Measurements from ENCODE around the gene PHTF2.

Gene PHTF2

DNA sequence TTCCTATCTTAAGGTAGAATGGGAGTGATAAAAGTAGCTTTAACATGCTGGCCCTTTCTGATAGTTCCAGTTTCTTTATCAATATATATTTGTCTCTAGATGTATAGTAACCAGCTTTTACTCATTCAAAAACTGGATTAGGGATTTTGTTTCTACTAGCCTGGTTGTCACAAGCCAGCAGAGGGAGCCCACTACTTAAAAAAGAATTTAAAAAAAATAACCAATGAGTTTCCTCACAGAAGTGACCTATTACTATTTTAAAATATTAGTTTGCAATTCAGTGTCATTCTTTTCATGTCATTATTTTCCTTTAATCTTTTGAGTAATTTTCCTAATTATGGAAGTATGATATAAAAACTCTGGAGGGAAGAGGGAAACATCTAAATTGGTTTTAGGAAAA lies 142.1 kb downstream of the PHTF2 start:
- Histone ChIP-seq H3K4me3 (ENCODE audit: low read length) (no peak overlapping the region), H3K36me3 (ENCODE audit: control insufficient read depth, low read length) (peaks cover 21% of the 10 kb centered on the region), H4K20me1 (ENCODE audit: control insufficient read depth, insufficient read depth, low read depth, low read length) (no peaks in the 10 kb centered on the region), H3F3A (ENCODE audit: control insufficient read depth, insufficient read depth) (peaks cover 10% of the 10 kb centered on the region), H3K9me3 (ENCODE audit: control insufficient read depth, insufficient read depth, low read length) (no peaks in the 10 kb centered on the region), H3K9me2 (replicated peaks; ENCODE audit: control insufficient read depth, low read length) (no peaks in the 10 kb centered on the region), H3K27ac (ENCODE audit: low read depth, low read length) (no peak overlapping the region), H3K4me2 (ENCODE audit: low read length) (peak overlapping the region; percentile 29; the same call in 1 of the 2 replicates), H3K79me2 (ENCODE audit: control insufficient read depth, low read length) (no peaks in the 10 kb centered on the region), H3K4me1 (ENCODE audit: control insufficient read depth, low read length) (peaks cover 20% of the 10 kb centered on the region), H3K27me3 (ENCODE audit: control insufficient read depth, low read length) (no peaks in the 10 kb centered on the region)
- TF ChIP-seq, protein P1, sequence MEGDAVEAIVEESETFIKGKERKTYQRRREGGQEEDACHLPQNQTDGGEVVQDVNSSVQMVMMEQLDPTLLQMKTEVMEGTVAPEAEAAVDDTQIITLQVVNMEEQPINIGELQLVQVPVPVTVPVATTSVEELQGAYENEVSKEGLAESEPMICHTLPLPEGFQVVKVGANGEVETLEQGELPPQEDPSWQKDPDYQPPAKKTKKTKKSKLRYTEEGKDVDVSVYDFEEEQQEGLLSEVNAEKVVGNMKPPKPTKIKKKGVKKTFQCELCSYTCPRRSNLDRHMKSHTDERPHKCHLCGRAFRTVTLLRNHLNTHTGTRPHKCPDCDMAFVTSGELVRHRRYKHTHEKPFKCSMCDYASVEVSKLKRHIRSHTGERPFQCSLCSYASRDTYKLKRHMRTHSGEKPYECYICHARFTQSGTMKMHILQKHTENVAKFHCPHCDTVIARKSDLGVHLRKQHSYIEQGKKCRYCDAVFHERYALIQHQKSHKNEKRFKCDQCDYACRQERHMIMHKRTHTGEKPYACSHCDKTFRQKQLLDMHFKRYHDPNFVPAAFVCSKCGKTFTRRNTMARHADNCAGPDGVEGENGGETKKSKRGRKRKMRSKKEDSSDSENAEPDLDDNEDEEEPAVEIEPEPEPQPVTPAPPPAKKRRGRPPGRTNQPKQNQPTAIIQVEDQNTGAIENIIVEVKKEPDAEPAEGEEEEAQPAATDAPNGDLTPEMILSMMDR (IDR thresholded peaks at IDR 0.05; ENCODE audit: low read depth, low read length, poor library complexity, severe bottlenecking): peak; percentile 85
- TF ChIP-seq EZH2phosphoT487 (IDR thresholded peaks at IDR 0.05; ENCODE audit: borderline replicate concordance, low read length): no peak

DNA sequence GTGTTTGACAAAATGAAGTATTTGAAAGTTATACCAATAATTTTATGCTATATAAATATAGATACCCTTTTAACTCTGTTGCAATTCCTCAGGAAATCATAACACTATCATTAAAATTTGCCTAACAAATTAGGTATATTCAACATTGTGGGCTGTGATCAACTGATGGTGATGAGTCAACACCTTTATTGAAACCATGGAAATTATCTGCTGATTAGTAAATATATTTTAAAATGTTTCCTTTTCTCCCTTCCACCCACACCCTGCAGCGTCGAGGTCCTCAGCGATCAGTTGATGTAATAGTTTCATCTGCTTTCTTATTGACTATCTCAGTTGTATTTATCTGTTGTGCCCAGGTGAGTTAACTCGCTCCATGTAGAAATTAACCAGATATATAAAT lies 143.9 kb downstream of the PHTF2 start:
- H3K9me2 ChIP-seq (replicated peaks; ENCODE audit: control insufficient read depth, low read length): no peaks in the 10 kb centered on the region
- no peaks in the 10 kb centered on the region for H3K9me3 ChIP-seq (ENCODE audit: control insufficient read depth, insufficient read depth, low read length)
- no peaks in the 10 kb centered on the region for H4K20me1 ChIP-seq (ENCODE audit: control insufficient read depth, insufficient read depth, low read depth, low read length)
- H3K4me2 ChIP-seq (ENCODE audit: low read length): no peak overlapping the region
- H3K36me3 ChIP-seq (ENCODE audit: control insufficient read depth, low read length): peaks cover 21% of the 10 kb centered on the region
- H3K27me3 ChIP-seq (ENCODE audit: control insufficient read depth, low read length): no peaks in the 10 kb centered on the region
- H3K4me3 ChIP-seq (ENCODE audit: low read length): no peak overlapping the region
- H3K79me2 ChIP-seq (ENCODE audit: control insufficient read depth, low read length): no peaks in the 10 kb centered on the region
- peaks cover 16% of the 10 kb centered on the region for H3K4me1 ChIP-seq (ENCODE audit: control insufficient read depth, low read length)
- H3K27ac ChIP-seq (ENCODE audit: low read depth, low read length): no peak overlapping the region
- H3F3A ChIP-seq (ENCODE audit: control insufficient read depth, insufficient read depth): peaks cover 10% of the 10 kb centered on the region
- TF ChIP-seq, protein P1 (IDR thresholded peaks at IDR 0.05; ENCODE audit: low read depth, low read length, poor library complexity, severe bottlenecking): no peak
- no peak for TF ChIP-seq EZH2phosphoT487 (IDR thresholded peaks at IDR 0.05; ENCODE audit: borderline replicate concordance, low read length)

DNA sequence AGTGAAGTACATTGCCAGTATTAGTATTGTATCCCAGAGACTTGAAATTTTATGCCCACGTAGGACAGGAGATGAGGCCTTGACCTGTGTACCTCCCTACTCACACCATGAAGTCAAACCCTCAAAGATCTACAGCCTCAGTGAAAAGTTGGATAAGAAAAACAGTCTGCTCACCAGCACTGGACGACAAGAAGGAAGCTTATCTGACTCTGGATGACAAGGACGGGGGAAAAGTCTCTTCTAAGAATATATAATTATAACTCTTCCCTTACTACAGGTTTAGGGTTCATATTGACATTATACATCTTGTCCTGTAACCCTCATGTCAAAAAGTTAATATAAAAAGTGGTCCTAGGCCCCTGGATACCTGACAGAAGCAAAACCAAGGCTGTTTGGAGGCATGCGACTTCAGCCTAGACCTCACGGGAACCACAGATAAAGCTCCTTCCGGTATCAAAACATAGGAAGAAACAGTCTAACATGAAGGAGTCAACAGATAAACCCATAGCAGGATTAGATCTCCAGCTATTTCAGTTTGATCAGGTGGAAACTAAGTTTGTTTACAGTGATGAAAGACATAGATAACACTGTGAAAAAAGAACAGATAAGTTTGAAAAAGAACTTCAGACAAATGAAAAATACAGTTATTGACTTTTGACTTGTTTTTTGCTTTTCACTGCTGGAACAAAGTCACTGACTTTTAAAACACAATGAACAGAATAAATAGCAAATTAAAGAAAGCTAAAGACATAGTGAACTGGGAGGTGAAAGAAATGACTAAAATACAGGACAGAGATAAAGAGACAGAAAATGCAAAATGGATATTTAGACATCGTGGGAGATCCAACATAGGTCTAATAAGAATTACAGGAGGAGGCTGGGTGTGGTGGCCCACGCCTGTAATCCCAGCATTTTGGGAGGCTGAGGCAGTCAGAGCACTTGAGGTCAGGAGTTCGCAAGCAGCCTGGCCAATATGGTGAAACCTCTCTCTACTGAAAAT lies 145.9 kb downstream of the PHTF2 start:
- Histone ChIP-seq H3F3A (ENCODE audit: control insufficient read depth, insufficient read depth) (peaks cover 7% of the 10 kb centered on the region), H3K27ac (ENCODE audit: low read depth, low read length) (no peak overlapping the region), H3K4me3 (ENCODE audit: low read length) (no peak overlapping the region), H4K20me1 (ENCODE audit: control insufficient read depth, insufficient read depth, low read depth, low read length) (no peaks in the 10 kb centered on the region), H3K36me3 (ENCODE audit: control insufficient read depth, low read length) (peaks cover 21% of the 10 kb centered on the region), H3K9me3 (ENCODE audit: control insufficient read depth, insufficient read depth, low read length) (no peaks in the 10 kb centered on the region), H3K9me2 (replicated peaks; ENCODE audit: control insufficient read depth, low read length) (no peaks in the 10 kb centered on the region), H3K4me2 (ENCODE audit: low read length) (no peak overlapping the region), H3K4me1 (ENCODE audit: control insufficient read depth, low read length) (peaks cover 16% of the 10 kb centered on the region), H3K27me3 (ENCODE audit: control insufficient read depth, low read length) (no peaks in the 10 kb centered on the region), H3K79me2 (ENCODE audit: control insufficient read depth, low read length) (no peaks in the 10 kb centered on the region)
- no peak for TF ChIP-seq EZH2phosphoT487 (IDR thresholded peaks at IDR 0.05; ENCODE audit: borderline replicate concordance, low read length)
- TF ChIP-seq, protein P1 (IDR thresholded peaks at IDR 0.05; ENCODE audit: low read depth, low read length, poor library complexity, severe bottlenecking): no peak
